ENCODE data around the gene SMG6. TPM values are rescaled to one million over a fixed set of nuclear protein-coding genes. Genes with fewer than 3 reads are reported as not detected.
"Not testable (repeated sequence)": the region's sequence is repeated elsewhere in the genome, so short reads cannot be mapped to it uniquely, and the experiment has no call there.

Gene SMG6
- total RNA-seq, 1 experiment from 2014 or later = 33.8 TPM

- H3K27me3 Mint-ChIP-seq (ENCODE audit: insufficient read depth, unreplicated experiment) = no peaks in the 10 kb centered on the region
- ChIA-PET POLR2A (no interaction called here), CTCF (interaction anchor here (0.6 kb wide), 1 partner anchor 206 kb away, joined by 3 read pairs; no protein-coding TSS in a partner anchor)
- intact Hi-C loops (cut with micrococcal nuclease; ENCODE audit: unreplicated experiment) = loop anchor here (5.0 kb wide), 1 partner anchor 120 kb away; no protein-coding TSS in a partner anchor
- H3K4me1 Mint-ChIP-seq (ENCODE audit: low read depth, unreplicated experiment) = no peaks in the 10 kb centered on the region
- no peak overlapping the region for H3K27ac Mint-ChIP-seq (ENCODE audit: unreplicated experiment)
- Histone ChIP-seq H3K36me3 (ENCODE audit: control insufficient read depth, insufficient read depth, low read length) (no peaks in the 10 kb centered on the region; the same call in 1 of the 2 replicates), H3K9me3 (no peaks in the 10 kb centered on the region), H3K4me1 (no peaks in the 10 kb centered on the region), H3K27me3 (replicated peaks; ENCODE audit: control insufficient read depth, insufficient read depth, low read length) (no peaks in the 10 kb centered on the region), H3K4me3 (ENCODE audit: low read depth, low read length) (no peak overlapping the region)
- no TSS peak for BruUV-seq (replicated peaks)
- no peaks in the 10 kb centered on the region for H3K9me3 Mint-ChIP-seq (ENCODE audit: unreplicated experiment)
- no peak overlapping the region for H3K4me3 Mint-ChIP-seq (ENCODE audit: unreplicated experiment)
- no peak for TF ChIP-seq CTCF (IDR thresholded peaks at IDR 0.05; ENCODE audit: insufficient read depth in 1 of 2, low read depth in 1 of 2, low read length in 1 of 2, severe bottlenecking in 1 of 2, unreplicated experiment in 1 of 2)
- no peak for DNase-seq
- peaks cover 44% of the 10 kb centered on the region for H3K36me3 Mint-ChIP-seq (ENCODE audit: insufficient read depth, unreplicated experiment)
Measured at GRCh38 chr17:2172077-2172851, 131.3 kb downstream of the SMG6 start.

GRCh38 chr17:2171702-2172076 is 131.9 kb downstream of the SMG6 start:
- no peaks in the 10 kb centered on the region for H3K9me3 Mint-ChIP-seq (ENCODE audit: unreplicated experiment)
- Histone ChIP-seq H3K4me3 (ENCODE audit: low read depth, low read length) (no peak overlapping the region), H3K9me3 (no peaks in the 10 kb centered on the region), H3K27me3 (replicated peaks; ENCODE audit: control insufficient read depth, insufficient read depth, low read length) (no peaks in the 10 kb centered on the region), H3K36me3 (ENCODE audit: control insufficient read depth, insufficient read depth, low read length) (no peaks in the 10 kb centered on the region; the same call in 1 of the 2 replicates), H3K4me1 (no peaks in the 10 kb centered on the region)
- ChIA-PET CTCF (interaction anchor here (0.6 kb wide), 2 partner anchors 43 to 205 kb away, joined by 3 to 6 read pairs; no protein-coding TSS in a partner anchor), POLR2A (no interaction called here)
- no peak for TF ChIP-seq CTCF (IDR thresholded peaks at IDR 0.05; ENCODE audit: insufficient read depth in 1 of 2, low read depth in 1 of 2, low read length in 1 of 2, severe bottlenecking in 1 of 2, unreplicated experiment in 1 of 2)
- BruUV-seq (replicated peaks) = no TSS peak
- peaks cover 40% of the 10 kb centered on the region for H3K36me3 Mint-ChIP-seq (ENCODE audit: insufficient read depth, unreplicated experiment)
- H3K4me1 Mint-ChIP-seq (ENCODE audit: low read depth, unreplicated experiment) = no peaks in the 10 kb centered on the region
- no peaks in the 10 kb centered on the region for H3K27me3 Mint-ChIP-seq (ENCODE audit: insufficient read depth, unreplicated experiment)
- DNase-seq = no peak
- intact Hi-C loops (cut with micrococcal nuclease; ENCODE audit: unreplicated experiment) = loop anchor here (5.0 kb wide), 1 partner anchor 119 kb away; no protein-coding TSS in a partner anchor
- H3K4me3 Mint-ChIP-seq (ENCODE audit: unreplicated experiment) = no peak overlapping the region
- H3K27ac Mint-ChIP-seq (ENCODE audit: unreplicated experiment) = no peak overlapping the region

GRCh38 chr17:2170023-2170422 is 133.6 kb downstream of the SMG6 start:
- no peaks in the 10 kb centered on the region for H3K27me3 Mint-ChIP-seq (ENCODE audit: insufficient read depth, unreplicated experiment)
- H3K36me3 Mint-ChIP-seq (ENCODE audit: insufficient read depth, unreplicated experiment) = peaks cover 51% of the 10 kb centered on the region
- Histone ChIP-seq H3K27me3 (replicated peaks; ENCODE audit: control insufficient read depth, insufficient read depth, low read length) (no peaks in the 10 kb centered on the region), H3K9me3 (no peaks in the 10 kb centered on the region), H3K4me3 (ENCODE audit: low read depth, low read length) (no peak overlapping the region), H3K4me1 (no peaks in the 10 kb centered on the region), H3K36me3 (ENCODE audit: control insufficient read depth, insufficient read depth, low read length) (no peaks in the 10 kb centered on the region; the same call in none of the 2 replicates)
- no peak overlapping the region for H3K4me3 Mint-ChIP-seq (ENCODE audit: unreplicated experiment)
- CTCF ChIA-PET = interaction anchor here (0.6 kb wide), 1 partner anchor 8 kb away, joined by 3 read pairs; no protein-coding TSS in a partner anchor
- DNase-seq = peak in 1 of 2 experiments; percentile 42
- intact Hi-C loops (cut with micrococcal nuclease; ENCODE audit: unreplicated experiment) = loop anchor here (5.0 kb wide), 1 partner anchor 118 kb away; no protein-coding TSS in a partner anchor
- TF ChIP-seq CTCF (IDR thresholded peaks at IDR 0.05; ENCODE audit: insufficient read depth in 1 of 2, low read depth in 1 of 2, low read length in 1 of 2, severe bottlenecking in 1 of 2, unreplicated experiment in 1 of 2) = peak in 1 of 2 experiments; percentile 73
- no peak overlapping the region for H3K27ac Mint-ChIP-seq (ENCODE audit: unreplicated experiment)
- H3K9me3 Mint-ChIP-seq (ENCODE audit: unreplicated experiment) = no peaks in the 10 kb centered on the region
- POLR2A ChIA-PET = no interaction called here
- no peaks in the 10 kb centered on the region for H3K4me1 Mint-ChIP-seq (ENCODE audit: low read depth, unreplicated experiment)
- BruUV-seq (replicated peaks) = no TSS peak

- DNase-seq; BruUV-seq (replicated peaks); H3K9me3 ChIP-seq; H3K27ac Mint-ChIP-seq (ENCODE audit: unreplicated experiment); H3K4me3 Mint-ChIP-seq (ENCODE audit: unreplicated experiment); H3K4me1 Mint-ChIP-seq (ENCODE audit: low read depth, unreplicated experiment); H3K27me3 ChIP-seq (replicated peaks; ENCODE audit: control insufficient read depth, insufficient read depth, low read length); H3K27me3 Mint-ChIP-seq (ENCODE audit: insufficient read depth, unreplicated experiment); H3K9me3 Mint-ChIP-seq (ENCODE audit: unreplicated experiment); H3K4me3 ChIP-seq (ENCODE audit: low read depth, low read length); H3K36me3 ChIP-seq (ENCODE audit: control insufficient read depth, insufficient read depth, low read length); H3K4me1 ChIP-seq; intact Hi-C loops (cut with micrococcal nuclease; ENCODE audit: unreplicated experiment); POLR2A ChIA-PET: not testable (repeated sequence)
- peaks cover 51% of the 10 kb centered on the region for H3K36me3 Mint-ChIP-seq (ENCODE audit: insufficient read depth, unreplicated experiment)
- CTCF ChIA-PET = interaction anchor here (0.8 kb wide), 1 partner anchor 113 kb away, joined by 3 read pairs; no protein-coding TSS in a partner anchor
Measured at GRCh38 chr17:2165723-2166122, 137.9 kb downstream of the SMG6 start.
